Activated CD4-positive, alpha-beta T cell treated with anti-CD3 and anti-CD28 coated beads, Interleukin-2, amount 50 U/mL, for 24 hours (primary cell): ENCODE measurements around the gene KCNK18.

Experiments used
- DNase-seq, 2 donors: peaks; one replicate each; pipeline ENCODE4 v3.0.0-alpha.2; 2020; ENCODE audit warnings: low read depth in 1 of 2, low spot score in 1 of 2

Gene KCNK18

DNA sequence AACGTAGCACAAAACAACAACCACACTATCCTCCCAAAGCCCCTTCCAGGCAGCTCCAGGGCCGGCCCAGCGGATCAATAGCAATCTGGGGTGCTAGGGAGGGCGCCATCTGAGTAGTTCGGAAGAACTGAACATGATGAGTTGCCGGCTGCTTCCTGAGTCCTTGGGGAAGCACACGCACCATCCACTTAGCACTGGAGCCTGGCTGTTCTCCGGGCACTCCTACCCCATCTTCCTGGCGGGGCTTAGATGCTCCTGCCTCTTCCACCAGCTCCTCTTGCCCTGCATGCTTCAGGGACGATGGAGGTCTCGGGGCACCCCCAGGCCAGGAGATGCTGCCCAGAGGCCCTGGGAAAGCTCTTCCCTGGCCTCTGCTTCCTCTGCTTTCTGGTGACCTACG lies at the start of gene KCNK18:
Gene KCNK18, plus strand, starts transcription at position 301 of the 400 bp plus-strand sequence. Its CDS starts 0 bp downstream, at position 301.
- DNase-seq: no peak

DNA sequence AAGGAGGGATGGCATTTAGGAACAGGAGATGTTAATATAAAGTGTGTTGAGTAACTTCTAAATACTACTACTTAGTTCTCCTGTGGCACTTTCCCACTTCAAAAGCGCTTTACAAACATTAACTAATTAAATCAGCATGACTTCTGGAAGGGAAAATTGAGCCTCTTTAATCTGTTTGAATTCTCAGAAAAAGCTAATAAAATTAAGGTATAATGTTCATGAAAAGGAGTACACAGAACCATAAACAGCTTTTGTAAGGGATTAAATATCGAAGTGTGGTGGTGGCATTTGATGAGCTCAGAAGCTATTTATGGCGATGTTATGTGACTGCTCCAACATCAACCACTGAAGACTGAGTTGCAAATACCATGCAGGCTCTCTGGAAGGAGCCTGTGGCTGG lies 49.0 kb upstream of the KCNK18 start:
- DNase-seq: no peak

DNA sequence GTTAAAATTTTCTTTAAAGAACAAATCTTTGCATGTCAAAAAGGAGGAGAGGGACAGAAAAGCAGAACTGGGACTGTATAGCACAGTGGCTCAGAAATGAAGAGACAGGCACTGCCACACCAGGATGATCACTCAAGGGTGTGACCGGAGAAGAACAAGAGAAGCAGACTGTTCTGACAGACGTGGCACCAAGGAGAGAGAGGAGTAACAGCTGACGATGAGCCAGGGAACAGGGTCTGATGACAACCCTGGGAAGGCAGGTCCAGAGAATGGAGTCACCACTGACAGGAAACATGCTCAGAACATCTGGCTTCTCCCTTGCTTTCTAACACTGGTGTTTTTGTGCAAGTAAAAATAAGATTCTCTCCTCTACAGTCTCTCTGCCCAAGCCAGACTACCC lies 44.6 kb upstream of the KCNK18 start:
- DNase-seq: no peak

DNA sequence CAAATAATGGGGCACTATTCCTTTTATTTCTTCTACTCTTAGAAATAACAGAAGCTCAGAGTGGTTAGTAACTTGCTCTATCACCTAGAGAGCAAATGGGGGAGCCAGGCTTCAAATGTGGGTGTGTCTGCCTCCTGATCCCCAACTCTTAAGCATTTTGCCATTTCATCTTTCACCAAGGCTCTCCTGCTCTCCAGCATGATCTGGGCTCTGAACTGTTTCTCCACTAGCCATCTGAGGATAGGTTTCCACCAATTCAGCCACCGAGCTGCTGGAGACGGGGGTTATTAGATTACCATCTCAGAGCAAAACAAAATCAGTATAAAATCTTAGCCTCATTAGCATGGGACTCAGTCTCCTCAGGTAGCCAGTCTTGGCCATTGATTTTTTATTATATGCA lies 39.0 kb upstream of the KCNK18 start:
- DNase-seq: no peak

DNA sequence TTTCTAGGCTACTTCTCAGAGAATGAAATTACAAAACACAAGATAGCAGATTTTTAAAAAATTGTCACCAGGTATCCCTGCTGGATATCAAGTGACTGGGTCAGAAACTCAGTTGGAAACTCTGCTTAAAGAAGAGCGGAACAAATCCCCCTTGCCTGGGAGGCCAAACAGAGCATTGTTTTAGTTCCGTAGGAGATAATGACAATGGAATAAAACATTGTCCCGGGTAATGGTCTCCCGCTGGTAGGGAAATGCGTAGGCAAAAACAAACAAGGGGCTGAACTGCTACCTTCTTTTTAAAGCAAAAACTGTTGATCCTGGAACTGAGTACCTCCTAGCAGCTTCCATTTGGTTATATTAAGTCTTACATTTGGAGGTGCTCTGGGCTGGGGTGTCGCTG lies 37.9 kb upstream of the KCNK18 start:
- no peak for DNase-seq

DNA sequence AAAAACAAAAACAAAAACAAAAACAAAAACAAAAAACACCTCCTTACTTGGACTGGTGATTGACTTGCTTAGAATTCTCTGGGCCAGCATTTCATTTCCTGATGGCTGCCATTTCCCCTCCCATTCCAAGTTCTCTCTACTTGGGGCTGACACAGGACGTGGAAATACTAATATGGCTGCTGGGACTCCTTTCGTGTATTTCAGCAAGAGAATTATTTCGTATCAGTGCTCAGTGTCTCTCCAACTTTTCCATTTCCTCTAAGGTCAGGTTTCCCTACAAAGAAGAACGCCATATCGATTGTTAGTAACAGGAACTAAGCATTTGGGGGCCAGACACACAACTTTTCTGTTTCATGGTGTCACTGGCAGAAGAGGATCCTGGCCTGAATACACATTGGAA lies 36.7 kb upstream of the KCNK18 start:
- no peak for DNase-seq

DNA sequence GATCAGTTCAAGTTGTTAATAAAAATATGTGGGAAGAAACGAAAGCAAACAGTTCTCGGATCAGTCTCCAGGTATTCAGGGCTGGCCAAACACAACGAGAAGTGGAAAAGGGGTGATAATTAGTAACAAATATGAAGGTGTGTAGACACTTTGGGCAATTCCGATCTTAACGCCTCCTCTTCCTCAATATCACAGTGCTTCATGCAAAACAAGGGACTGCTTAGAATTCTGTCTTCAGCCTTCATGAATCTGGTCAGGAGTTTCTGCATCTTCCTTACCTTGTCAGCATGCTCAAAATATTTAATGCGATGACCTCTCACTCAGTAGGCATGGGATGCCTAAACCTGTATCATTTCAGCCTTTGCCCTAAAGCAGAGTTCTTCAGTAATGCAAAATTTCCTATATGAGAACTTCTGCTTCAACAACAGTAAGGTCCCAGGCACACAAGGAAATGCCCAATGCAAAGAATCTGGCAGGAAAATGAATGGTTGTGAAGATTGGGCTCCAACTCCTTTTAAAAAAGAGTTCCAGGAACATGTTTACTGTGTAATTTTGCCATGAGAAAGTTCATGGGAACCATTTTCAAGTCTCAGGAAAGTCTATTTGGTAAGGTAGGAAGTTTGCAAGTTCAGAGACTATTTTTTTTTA lies 35.8 kb upstream of the KCNK18 start:
- no peak for DNase-seq

DNA sequence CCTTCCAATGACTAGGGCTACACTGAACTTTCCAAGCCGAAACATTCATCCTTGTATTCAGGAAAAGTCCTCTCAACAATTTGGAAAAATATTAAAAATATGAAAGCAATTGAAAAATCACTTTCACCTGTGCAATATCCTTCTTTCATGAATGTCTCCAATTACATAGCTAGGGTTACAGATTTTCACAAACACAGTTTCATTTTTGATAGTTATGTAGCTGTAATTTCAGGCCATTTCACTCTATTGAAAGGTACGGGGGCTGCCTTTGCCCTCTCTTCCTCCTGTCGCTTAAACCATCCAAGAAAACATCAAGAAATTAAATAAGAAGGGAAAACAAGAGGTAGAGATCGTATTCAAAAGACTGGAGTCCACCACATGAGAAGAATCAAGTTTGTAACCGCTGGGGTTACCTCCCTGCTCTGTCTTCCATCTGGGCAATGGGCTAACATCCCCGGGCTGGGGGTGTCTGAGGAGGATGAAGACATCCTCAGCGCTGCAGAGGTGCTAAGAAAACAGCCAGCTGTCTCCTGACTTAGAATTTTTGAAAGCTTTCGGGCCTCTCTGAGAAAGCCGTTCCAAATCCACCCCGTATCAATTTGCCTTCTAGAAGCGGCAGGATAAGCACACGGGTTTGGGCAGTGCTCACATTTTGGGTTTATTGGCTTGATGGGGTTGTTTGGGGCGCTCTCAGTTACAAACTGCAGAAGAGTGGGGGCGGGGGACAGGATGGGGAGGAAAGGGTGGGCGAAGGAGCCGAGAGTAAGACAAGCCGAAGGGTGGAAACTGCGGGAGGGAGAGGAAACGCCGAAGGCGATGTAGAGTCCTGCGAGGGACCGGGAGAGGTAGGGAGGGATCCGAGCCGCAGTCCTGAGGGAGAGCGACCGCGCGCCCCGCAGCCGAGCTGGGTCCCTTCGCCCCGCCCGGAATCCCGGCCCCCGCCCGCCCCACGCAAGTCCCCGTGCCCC lies 34.9 kb upstream of the KCNK18 start:
- DNase-seq: no peak

DNA sequence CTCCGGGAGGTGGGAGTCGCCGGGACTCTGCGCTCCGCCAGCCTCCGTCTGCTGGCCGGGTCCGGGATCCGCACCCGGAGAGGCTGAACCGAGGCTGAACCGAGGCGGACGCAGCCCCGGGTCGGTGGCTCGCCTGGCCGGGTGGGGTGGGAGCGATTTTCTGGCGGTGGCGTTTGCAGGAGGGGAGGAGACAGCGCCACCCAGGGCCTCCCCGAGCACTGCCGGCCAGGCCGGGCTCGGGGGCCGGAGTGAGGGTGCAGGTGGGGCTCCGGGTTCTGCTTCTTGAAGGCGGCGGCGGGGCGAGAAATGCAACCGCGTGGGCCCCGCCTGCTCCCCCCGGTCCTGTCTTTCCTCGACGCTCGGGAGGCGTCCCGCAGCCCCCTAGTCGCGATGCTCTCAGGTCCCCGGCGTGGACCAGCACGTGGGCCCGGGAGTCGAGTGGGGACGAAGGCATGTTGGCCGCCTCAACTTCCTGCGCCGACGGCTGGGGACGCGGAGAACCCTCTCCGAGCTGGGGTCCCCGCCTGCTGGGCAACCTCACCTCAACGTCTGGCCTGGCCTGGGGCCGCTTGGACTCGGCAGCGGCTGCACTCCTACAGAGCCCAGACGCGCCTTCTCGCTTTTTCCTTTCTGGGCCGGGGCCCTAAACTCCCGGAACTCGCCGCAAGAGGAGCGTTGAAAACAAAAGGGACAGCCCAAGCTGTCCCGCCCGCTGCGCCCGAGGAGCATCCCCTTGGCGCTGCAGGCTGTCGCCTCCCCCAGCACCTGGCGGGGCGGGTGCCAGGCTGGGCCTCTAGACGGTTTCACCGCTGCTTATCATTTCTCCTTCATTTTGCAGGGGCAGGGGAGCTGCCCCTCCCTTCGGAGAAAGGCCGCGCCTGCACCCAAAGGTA lies 34.0 kb upstream of the KCNK18 start:
- no peak for DNase-seq

- no peak for DNase-seq
Observed at GRCh38 chr10:117163954-117164548, 33.2 kb upstream of the KCNK18 start.

GRCh38 chr10:117164592-117165537 lies 32.4 kb upstream of the KCNK18 start:
- DNase-seq: no peak

DNA sequence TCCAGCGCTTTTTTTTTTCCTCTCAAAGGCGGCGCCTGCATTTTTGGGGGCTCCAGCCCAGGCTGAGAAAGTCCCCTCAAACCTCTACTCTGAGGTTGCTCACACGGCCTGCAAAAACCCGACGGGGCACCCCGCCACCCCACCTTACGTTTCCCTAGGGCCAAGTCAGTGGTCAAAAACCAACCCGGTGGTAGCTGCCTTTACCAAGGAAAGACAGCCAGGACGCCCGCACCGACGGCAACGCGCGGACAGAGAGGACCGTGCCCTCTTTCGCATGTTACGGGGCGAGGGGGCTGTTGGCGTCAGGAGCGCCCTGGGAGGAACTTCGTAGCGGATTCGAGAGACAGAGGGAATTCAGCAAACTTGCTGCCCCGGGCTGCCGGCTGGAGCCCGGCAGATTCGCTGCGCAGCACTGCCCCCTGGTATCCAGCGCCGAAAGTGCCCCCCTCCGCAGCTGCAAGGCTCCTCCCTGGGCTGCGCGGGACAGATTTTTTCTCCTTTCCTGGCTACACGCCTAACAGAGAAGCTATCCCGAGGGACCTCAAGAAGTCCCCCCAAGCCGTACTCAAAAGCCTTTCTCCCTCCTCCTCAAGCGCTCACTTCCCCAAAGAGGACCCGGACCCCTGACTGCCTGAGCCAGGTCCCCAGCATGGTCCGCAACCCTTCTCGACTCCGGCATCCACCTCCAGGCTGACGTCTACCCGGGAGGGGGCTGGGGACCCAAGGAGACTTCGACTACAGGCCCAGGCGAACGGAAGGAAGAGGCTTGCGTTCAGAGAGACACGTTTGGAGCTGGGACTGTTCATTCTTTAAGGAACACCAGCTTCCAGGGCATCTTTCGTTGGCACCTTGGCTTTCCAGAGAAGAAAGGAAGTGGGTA lies 31.5 kb upstream of the KCNK18 start:
- DNase-seq: no peak

GRCh38 chr10:117166418-117167345 lies 30.6 kb upstream of the KCNK18 start:
- DNase-seq: no peak

DNA sequence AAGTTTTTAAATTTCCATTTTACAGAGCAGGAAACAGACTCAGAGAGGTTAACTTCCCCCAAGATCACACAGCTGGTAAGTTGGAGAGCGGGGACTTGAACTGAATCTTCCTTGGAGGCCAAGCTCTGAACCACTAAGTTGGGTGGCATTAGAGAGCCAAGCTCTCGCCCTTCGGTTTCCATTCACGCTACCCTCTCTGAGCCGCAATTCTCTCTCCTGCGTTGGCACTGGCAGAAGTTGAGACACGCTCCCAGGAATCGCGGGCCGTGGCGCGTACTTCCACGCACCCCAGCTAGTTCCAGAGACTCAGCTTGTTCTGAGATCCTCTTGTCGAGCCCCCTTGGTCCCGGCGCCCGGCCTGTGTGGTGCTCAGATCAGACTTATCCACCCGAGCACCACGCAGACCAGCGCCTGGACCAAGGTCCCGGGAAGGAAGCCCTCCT lies 29.9 kb upstream of the KCNK18 start:
- no peak for DNase-seq

- peak; percentile 51 to 54 for DNase-seq
Observed at GRCh38 chr10:117167789-117168674, 29.3 kb upstream of the KCNK18 start.

GRCh38 chr10:117168729-117169128 lies 28.6 kb upstream of the KCNK18 start:
- DNase-seq: no peak

DNA sequence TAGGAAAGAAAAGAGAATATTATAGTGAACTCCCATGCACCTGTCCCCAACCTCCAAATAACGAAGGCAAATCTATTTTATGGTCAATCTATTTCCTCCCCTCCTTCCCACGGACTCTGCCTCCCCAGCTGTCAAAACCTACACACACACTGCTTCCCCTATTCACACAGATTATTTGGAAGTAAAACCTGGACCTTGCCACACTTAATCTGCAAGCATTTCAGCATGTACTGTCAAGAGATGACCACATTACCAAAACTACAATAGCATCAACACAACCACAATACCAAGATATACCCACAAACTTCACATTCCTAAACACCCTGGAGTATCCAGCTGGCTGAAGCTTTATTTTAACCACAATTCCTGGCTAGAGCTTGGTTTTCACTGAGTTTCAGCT lies 27.8 kb upstream of the KCNK18 start:
- DNase-seq: no peak
